GM12873 (cell line): ENCODE results near the gene SEC63.

Experiments used
- CTCF ChIP-seq: IDR thresholded peaks from 2 replicates; pipeline ENCODE4 v1.5.1; 2012; ENCODE audit warnings: low read depth, mild to moderate bottlenecking, moderate library complexity, low read length, control low read depth; ENCODE audit not compliant: insufficient read depth; ENCODE audit errors: missing control alignments

The SEC63 gene

GRCh38 chr6:107991772-107992550 lies 34.0 kb upstream of the SEC63 start:
- no peak for TF ChIP-seq CTCF

GRCh38 chr6:107991061-107991460 lies 33.1 kb upstream of the SEC63 start:
- no peak for TF ChIP-seq CTCF

GRCh38 chr6:107989166-107990094 lies 31.4 kb upstream of the SEC63 start:
- no peak for TF ChIP-seq CTCF

- TF ChIP-seq CTCF = no peak
These were observed 30.6 kb upstream of the SEC63 start for GRCh38 chr6:107988570-107988969.

GRCh38 chr6:107987805-107988204 lies 29.8 kb upstream of the SEC63 start:
- no peak for TF ChIP-seq CTCF

GRCh38 chr6:107985701-107986100 lies 27.7 kb upstream of the SEC63 start:
- no peak for TF ChIP-seq CTCF

- no peak for TF ChIP-seq CTCF
These were observed 25.8 kb upstream of the SEC63 start for GRCh38 chr6:107983811-107984210.
